OCI-LY1 (cell line): ENCODE data around the gene C16orf74.

Experiments
- H2AFZ ChIP-seq: fragments of 200-600 bp; sonication (generic), shearing (Covaris generic); 2 replicates; pipeline ENCODE4 v1.6.0; 2014; ENCODE audit warnings: antibody characterized with exemption, mild to moderate bottlenecking, low read length
- H3F3A ChIP-seq: fragments of 200-600 bp; sonication (generic), shearing (Covaris generic); 2 replicates; pipeline ENCODE4 v1.6.0; 2014; ENCODE audit warnings: mild to moderate bottlenecking, antibody characterized with exemption, low read length, moderate library complexity; ENCODE audit not compliant: insufficient read depth
- H3K27ac ChIP-seq: fragments of 200-600 bp; sonication (generic); 2 replicates; pipeline ENCODE4 v1.5.1; 2014; ENCODE audit warnings: low read length, mixed run types, mild to moderate bottlenecking, low read depth; ENCODE audit not compliant: poor library complexity, severe bottlenecking
- H3K27me3 ChIP-seq: fragments of 200-600 bp; sonication (generic); 2 replicates; pipeline ENCODE4 v1.6.0; 2014; ENCODE audit warnings: antibody characterized with exemption, mild to moderate bottlenecking, low read length, moderate library complexity; ENCODE audit not compliant: insufficient read depth
- H3K36me3 ChIP-seq: fragments of 200-600 bp; sonication (generic); 2 replicates; pipeline ENCODE4 v1.6.1; 2014; ENCODE audit warnings: mild to moderate bottlenecking, antibody characterized with exemption, low read length, moderate library complexity, mixed read lengths; ENCODE audit not compliant: insufficient read depth
- H3K4me1 ChIP-seq: fragments of 200-600 bp; sonication (generic); 2 replicates; pipeline ENCODE4 v1.5.1; 2014; ENCODE audit warnings: mild to moderate bottlenecking, low read length, moderate library complexity; ENCODE audit not compliant: insufficient read depth, severe bottlenecking
- H3K4me2 ChIP-seq: fragments of 200-600 bp; sonication (generic), shearing (Covaris generic); 2 replicates; pipeline ENCODE4 v1.6.1; 2014; ENCODE audit warnings: low read length
- H3K4me3 ChIP-seq: fragments of 200-600 bp; sonication (generic); 2 replicates; pipeline ENCODE4 v1.5.1; 2014; ENCODE audit warnings: low read length, low read depth, mild to moderate bottlenecking, mixed read lengths; ENCODE audit not compliant: poor library complexity, severe bottlenecking
- H3K79me2 ChIP-seq: fragments of 200-600 bp; shearing (Covaris generic); 2 replicates; pipeline ENCODE4 v1.6.1; 2016; ENCODE audit warnings: mixed run types, low read length, mixed read lengths; ENCODE audit not compliant: insufficient read depth
- H3K9ac ChIP-seq: fragments of 200-600 bp; sonication (generic), shearing (Covaris generic); 2 replicates; pipeline ENCODE4 v1.6.1; 2014; ENCODE audit warnings: mild to moderate bottlenecking, low read length, mixed read lengths
- H3K9me2 ChIP-seq: fragments of 200-600 bp; sonication (generic), shearing (Covaris generic); 2 replicates; pipeline ENCODE4 v1.6.1; 2014; ENCODE audit warnings: low read depth, mild to moderate bottlenecking, low read length, mixed read lengths
- H3K9me3 ChIP-seq: fragments of 200-600 bp; shearing (Covaris generic); 2 replicates; pipeline ENCODE4 v1.6.1; 2014; ENCODE audit warnings: low read length, mixed read lengths
- H4K20me1 ChIP-seq: fragments of 200-600 bp; sonication (generic), shearing (Covaris generic); 2 replicates; pipeline ENCODE4 v1.6.0; 2016; ENCODE audit warnings: mild to moderate bottlenecking, low read length; ENCODE audit not compliant: insufficient read depth
- CTCF ChIP-seq: fragments of 200-600 bp; sonication (generic), shearing (Covaris generic); IDR thresholded peaks from 2 replicates; pipeline ENCODE4 v1.5.1; 2017; ENCODE audit warnings: mild to moderate bottlenecking, antibody characterized with exemption, low read length, moderate library complexity, mixed read lengths
- EZH2 ChIP-seq: fragments of 200-600 bp; sonication (generic), shearing (Covaris generic); IDR thresholded peaks from 2 replicates; pipeline ENCODE4 v1.8.0; 2017; ENCODE audit warnings: borderline replicate concordance, mixed run types, mild to moderate bottlenecking, antibody characterized with exemption, low read length, moderate library complexity, mixed read lengths

Gene C16orf74

GRCh38 chr16:85675251-85675874 lies 75.5 kb downstream of the C16orf74 start:
- Histone ChIP-seq H3K9me2 (no peaks in the 10 kb centered on the region), H3K27ac (no peak overlapping the region), H3K4me2 (no peak overlapping the region), H3K36me3 (peaks cover 98% of the 10 kb centered on the region), H3K9me3 (no peaks in the 10 kb centered on the region), H3K9ac (no peak overlapping the region), H2AFZ (no peak overlapping the region), H3K27me3 (no peaks in the 10 kb centered on the region), H3K4me1 (no peaks in the 10 kb centered on the region), H3F3A (no peaks in the 10 kb centered on the region), H3K79me2 (no peaks in the 10 kb centered on the region), H3K4me3 (no peak overlapping the region), H4K20me1 (no peaks in the 10 kb centered on the region)
- TF ChIP-seq CTCF (peak; percentile 48; the same call in 1 of the 2 replicates), EZH2 (no peak)

GRCh38 chr16:85674828-85675227 lies 76.1 kb downstream of the C16orf74 start:
- Histone ChIP-seq H3F3A (no peaks in the 10 kb centered on the region), H3K79me2 (no peaks in the 10 kb centered on the region), H4K20me1 (no peaks in the 10 kb centered on the region), H3K36me3 (peaks cover 98% of the 10 kb centered on the region), H3K27ac (no peak overlapping the region), H3K9me2 (no peaks in the 10 kb centered on the region), H2AFZ (no peak overlapping the region), H3K4me1 (no peaks in the 10 kb centered on the region), H3K4me3 (no peak overlapping the region), H3K9me3 (no peaks in the 10 kb centered on the region), H3K9ac (no peak overlapping the region), H3K4me2 (no peak overlapping the region), H3K27me3 (no peaks in the 10 kb centered on the region)
- TF ChIP-seq EZH2 (no peak), CTCF (no peak)

GRCh38 chr16:85674418-85674755 lies 76.5 kb downstream of the C16orf74 start:
- Histone ChIP-seq H3K27me3 (no peaks in the 10 kb centered on the region), H3K36me3 (peaks cover 98% of the 10 kb centered on the region), H3K4me3 (no peak overlapping the region), H3K27ac (no peak overlapping the region), H3K9me3 (no peaks in the 10 kb centered on the region), H3K9me2 (no peaks in the 10 kb centered on the region), H3K79me2 (no peaks in the 10 kb centered on the region), H3K9ac (no peak overlapping the region), H3K4me2 (no peak overlapping the region), H3K4me1 (no peaks in the 10 kb centered on the region), H2AFZ (no peak overlapping the region), H4K20me1 (no peaks in the 10 kb centered on the region), H3F3A (no peaks in the 10 kb centered on the region)
- TF ChIP-seq EZH2 (no peak), CTCF (no peak)
